Duodenal mucosa (tissue), 2 donors: ENCODE results near the gene LOXHD1.

Experiments used
- H3K27ac ChIP-seq: one replicate; pipeline ENCODE4 v1.7.0; 2013; ENCODE audit warnings: low read depth, low read length
- H3K27me3 ChIP-seq, 2 donors: one replicate each; pipeline ENCODE4 v1.7.0; 2013; ENCODE audit warnings: low read length in 2 of 2, control low read depth in 1 of 2; ENCODE audit not compliant: insufficient read depth in 2 of 2, control insufficient read depth in 1 of 2
- H3K36me3 ChIP-seq, 2 donors: one replicate each; pipeline ENCODE4 v1.7.0; 2013; ENCODE audit warnings: low read length in 2 of 2, control low read depth in 1 of 2; ENCODE audit not compliant: insufficient read depth in 2 of 2, control insufficient read depth in 1 of 2
- H3K4me1 ChIP-seq, 2 donors: one replicate each; pipeline ENCODE4 v1.7.0; 2013; ENCODE audit warnings: low read length in 2 of 2, control low read depth in 1 of 2; ENCODE audit not compliant: insufficient read depth in 2 of 2, control insufficient read depth in 1 of 2
- H3K4me3 ChIP-seq, 2 donors: one replicate each; pipeline ENCODE4 v1.7.0; 2013; ENCODE audit warnings: low read length in 2 of 2, low read depth in 1 of 2
- H3K9ac ChIP-seq, 2 donors: one replicate each; pipeline ENCODE4 v1.7.0; 2013; ENCODE audit warnings: low read length in 2 of 2, low read depth in 1 of 2
- H3K9me3 ChIP-seq, 2 donors: one replicate each; pipeline ENCODE4 v1.7.0; 2013; ENCODE audit warnings: low read length in 2 of 2, control low read depth in 1 of 2; ENCODE audit not compliant: control insufficient read depth in 1 of 2

Gene LOXHD1

GRCh38 chr18:46439037-46439436, 218.0 kb downstream of the LOXHD1 start:
- no peak overlapping the region for H3K4me3 ChIP-seq
- no peaks in the 10 kb centered on the region for H3K27me3 ChIP-seq
- no peaks in the 10 kb centered on the region for H3K4me1 ChIP-seq
- H3K27ac ChIP-seq = no peak overlapping the region
- no peaks in the 10 kb centered on the region for H3K9me3 ChIP-seq
- no peak overlapping the region for H3K9ac ChIP-seq
- no peaks in the 10 kb centered on the region for H3K36me3 ChIP-seq

GRCh38 chr18:46437061-46437460, 220.0 kb downstream of the LOXHD1 start:
- H3K4me1 ChIP-seq = no peaks in the 10 kb centered on the region
- no peaks in the 10 kb centered on the region for H3K27me3 ChIP-seq
- no peaks in the 10 kb centered on the region for H3K9me3 ChIP-seq
- no peak overlapping the region for H3K9ac ChIP-seq
- no peak overlapping the region for H3K4me3 ChIP-seq
- no peaks in the 10 kb centered on the region for H3K36me3 ChIP-seq
- no peak overlapping the region for H3K27ac ChIP-seq

GRCh38 chr18:46436621-46437020, 220.4 kb downstream of the LOXHD1 start:
- Histone ChIP-seq H3K4me3 (no peak overlapping the region), H3K9me3 (no peaks in the 10 kb centered on the region), H3K9ac (no peak overlapping the region), H3K27me3 (no peaks in the 10 kb centered on the region), H3K27ac (no peak overlapping the region), H3K4me1 (no peaks in the 10 kb centered on the region), H3K36me3 (no peaks in the 10 kb centered on the region)

GRCh38 chr18:46435031-46435430, 222.0 kb downstream of the LOXHD1 start:
- Histone ChIP-seq H3K4me3 (no peak overlapping the region), H3K9me3 (no peaks in the 10 kb centered on the region), H3K36me3 (no peaks in the 10 kb centered on the region), H3K9ac (no peak overlapping the region), H3K4me1 (no peaks in the 10 kb centered on the region), H3K27me3 (no peaks in the 10 kb centered on the region), H3K27ac (no peak overlapping the region)

- Histone ChIP-seq H3K36me3 (no peaks in the 10 kb centered on the region), H3K4me1 (no peaks in the 10 kb centered on the region), H3K27ac (no peak overlapping the region), H3K4me3 (no peak overlapping the region), H3K27me3 (no peaks in the 10 kb centered on the region), H3K9me3 (no peaks in the 10 kb centered on the region), H3K9ac (no peak overlapping the region)
Observed at GRCh38 chr18:46434629-46435028, 222.4 kb downstream of the LOXHD1 start.

- no peaks in the 10 kb centered on the region for H3K36me3 ChIP-seq
- H3K9me3 ChIP-seq = no peaks in the 10 kb centered on the region
- no peak overlapping the region for H3K27ac ChIP-seq
- no peak overlapping the region for H3K9ac ChIP-seq
- no peaks in the 10 kb centered on the region for H3K27me3 ChIP-seq
- no peak overlapping the region for H3K4me3 ChIP-seq
- H3K4me1 ChIP-seq = no peaks in the 10 kb centered on the region
Observed at GRCh38 chr18:46433121-46433826, 223.7 kb downstream of the LOXHD1 start.

GRCh38 chr18:46431522-46432171, 225.4 kb downstream of the LOXHD1 start:
- no peaks in the 10 kb centered on the region for H3K4me1 ChIP-seq
- no peaks in the 10 kb centered on the region for H3K27me3 ChIP-seq
- H3K9ac ChIP-seq = no peak overlapping the region
- no peaks in the 10 kb centered on the region for H3K9me3 ChIP-seq
- H3K4me3 ChIP-seq = no peak overlapping the region
- H3K36me3 ChIP-seq = no peaks in the 10 kb centered on the region
- no peak overlapping the region for H3K27ac ChIP-seq

GRCh38 chr18:46429649-46430224, 227.3 kb downstream of the LOXHD1 start:
- no peaks in the 10 kb centered on the region for H3K27me3 ChIP-seq
- no peaks in the 10 kb centered on the region for H3K9me3 ChIP-seq
- no peaks in the 10 kb centered on the region for H3K36me3 ChIP-seq
- H3K9ac ChIP-seq = no peak overlapping the region
- no peak overlapping the region for H3K27ac ChIP-seq
- H3K4me3 ChIP-seq = no peak overlapping the region
- no peaks in the 10 kb centered on the region for H3K4me1 ChIP-seq

- no peaks in the 10 kb centered on the region for H3K4me1 ChIP-seq
- H3K27ac ChIP-seq = no peak overlapping the region
- H3K9ac ChIP-seq = no peak overlapping the region
- no peak overlapping the region for H3K4me3 ChIP-seq
- no peaks in the 10 kb centered on the region for H3K9me3 ChIP-seq
- no peaks in the 10 kb centered on the region for H3K36me3 ChIP-seq
- no peaks in the 10 kb centered on the region for H3K27me3 ChIP-seq
Observed at GRCh38 chr18:46429130-46429529, 227.9 kb downstream of the LOXHD1 start.

- Histone ChIP-seq H3K36me3 (no peaks in the 10 kb centered on the region), H3K9me3 (no peaks in the 10 kb centered on the region), H3K4me1 (no peaks in the 10 kb centered on the region), H3K9ac (no peak overlapping the region), H3K27me3 (no peaks in the 10 kb centered on the region), H3K27ac (no peak overlapping the region), H3K4me3 (no peak overlapping the region)
Observed at GRCh38 chr18:46428368-46428767, 228.7 kb downstream of the LOXHD1 start.
